Hematopoietic multipotent progenitor cell treated with erythropoietin and hydrocortisone succinate and interleukin-3 and kit ligand, for 15 days (in vitro differentiated cells): ENCODE data around the gene ETFDH.
"Not testable (repeated sequence)": the region's sequence is repeated elsewhere in the genome, so short reads cannot be mapped to it uniquely, and the experiment has no call there.

Source experiments
- DNase-seq: peaks from one replicate; pipeline ENCODE4 v3.0.0-alpha.2; 2015; ENCODE audit warnings: low spot score

The ETFDH gene

DNA sequence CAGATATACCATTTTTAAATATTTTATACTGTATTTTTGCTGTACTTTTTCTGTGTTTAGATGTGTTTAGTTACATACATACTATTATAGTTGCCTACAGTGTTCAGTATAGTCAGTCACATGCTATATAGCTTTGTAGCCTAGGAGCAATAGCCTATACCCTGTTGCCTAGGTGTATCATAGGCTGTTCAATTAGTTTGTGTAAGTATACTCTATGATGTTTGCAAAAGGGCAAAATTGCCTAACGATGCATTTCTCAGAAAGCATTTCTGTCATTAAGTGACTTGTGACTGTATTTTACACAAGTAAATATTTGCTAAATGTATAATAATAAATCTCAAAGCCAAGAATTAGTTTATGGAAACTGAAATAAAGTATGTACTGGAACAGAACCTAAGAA is 9.5 kb downstream of the ETFDH start:
- DNase-seq: no peak

DNA sequence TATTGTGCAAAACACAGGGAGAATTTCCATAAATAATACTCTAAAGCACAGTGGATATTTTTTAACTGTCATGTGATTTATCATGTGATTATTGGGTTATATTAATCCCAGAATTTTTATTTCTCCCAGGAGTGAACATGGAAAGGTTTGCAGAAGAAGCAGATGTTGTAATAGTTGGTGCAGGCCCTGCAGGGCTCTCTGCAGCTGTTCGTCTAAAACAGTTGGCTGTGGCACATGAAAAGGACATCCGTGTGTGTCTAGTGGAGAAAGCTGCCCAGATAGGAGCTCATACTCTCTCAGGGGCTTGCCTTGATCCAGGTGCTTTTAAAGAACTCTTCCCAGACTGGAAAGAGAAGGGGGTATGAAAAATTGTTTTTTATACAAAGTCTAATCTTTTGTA is 10.0 kb downstream of the ETFDH start:
- DNase-seq: no peak

DNA sequence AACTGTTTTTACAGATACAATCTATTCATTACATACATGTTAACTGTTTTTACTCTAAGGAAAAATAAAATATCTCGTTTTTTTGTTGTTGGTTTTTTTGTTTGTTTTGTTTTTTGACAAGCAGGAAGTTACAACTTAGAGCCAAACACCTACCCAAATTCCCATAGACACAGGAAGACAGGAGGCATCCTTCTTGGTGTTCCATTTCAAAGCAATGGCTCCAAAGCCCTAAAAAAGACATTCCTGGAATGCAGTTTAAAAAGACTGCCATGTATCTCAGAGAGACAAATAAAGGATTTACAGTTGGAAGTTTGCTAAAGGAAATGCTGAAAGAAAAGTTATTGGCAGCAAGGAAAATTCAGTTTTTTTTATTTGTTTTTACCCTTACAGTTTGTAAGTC is 16.7 kb downstream of the ETFDH start:
- no peak for DNase-seq

DNA sequence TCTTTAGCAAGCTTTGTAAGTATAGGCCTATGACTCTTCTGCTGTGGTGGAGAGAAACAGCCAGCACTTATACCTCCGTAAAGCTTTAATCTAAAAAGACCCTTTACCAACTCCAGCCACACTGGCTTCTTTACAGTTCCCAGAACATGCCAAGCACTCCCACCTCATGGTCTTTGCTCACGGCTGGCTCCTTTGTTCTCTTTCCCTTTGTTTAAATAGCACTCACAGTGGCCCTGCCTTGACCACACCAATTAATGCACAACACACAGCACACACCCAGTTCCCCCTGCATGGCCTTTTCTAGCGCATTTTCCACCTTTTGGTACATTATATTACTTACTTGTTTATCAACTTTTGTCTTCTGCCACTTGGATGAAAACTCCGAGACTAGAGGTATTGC is 32.2 kb downstream of the ETFDH start:
- DNase-seq: no peak

DNA sequence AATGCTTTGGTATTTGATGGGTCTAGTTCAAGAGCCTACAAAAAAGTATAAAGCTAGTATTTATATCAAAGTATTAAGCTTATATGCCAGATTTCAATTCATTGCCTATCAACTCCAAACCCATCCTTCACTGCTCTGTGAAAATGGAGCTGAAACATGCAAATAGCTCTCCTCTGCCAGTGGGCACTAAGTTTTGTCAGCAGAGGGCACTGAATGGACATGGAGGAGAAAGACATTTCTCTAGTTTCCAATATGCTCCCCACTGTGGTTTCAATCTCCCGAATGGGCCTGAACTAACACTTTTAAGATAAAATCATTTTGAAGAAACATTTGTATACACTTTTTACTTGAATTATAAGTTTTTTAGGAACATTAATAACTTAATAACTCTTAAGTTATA is 38.7 kb downstream of the ETFDH start:
- DNase-seq: peak; percentile 30

DNA sequence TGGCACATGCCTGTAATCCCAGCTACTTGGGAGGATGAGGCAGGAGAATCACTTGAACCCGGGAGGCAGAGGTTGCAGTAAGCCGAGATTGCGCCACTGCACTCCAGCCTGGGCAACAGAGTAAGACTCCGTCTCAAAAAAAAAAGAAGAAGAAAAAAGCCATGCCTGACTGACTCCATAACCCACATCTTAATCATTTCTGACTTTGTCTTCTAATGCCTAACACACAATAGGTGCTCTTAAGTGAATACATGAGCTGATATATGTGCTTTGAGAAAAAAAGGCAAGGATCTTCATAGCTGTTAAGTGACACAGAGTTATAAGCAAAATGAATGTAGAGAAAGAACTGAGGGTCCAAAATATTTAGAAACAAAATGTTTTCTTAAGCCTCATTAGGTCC is 40.5 kb downstream of the ETFDH start:
- not testable (repeated sequence) for DNase-seq

DNA sequence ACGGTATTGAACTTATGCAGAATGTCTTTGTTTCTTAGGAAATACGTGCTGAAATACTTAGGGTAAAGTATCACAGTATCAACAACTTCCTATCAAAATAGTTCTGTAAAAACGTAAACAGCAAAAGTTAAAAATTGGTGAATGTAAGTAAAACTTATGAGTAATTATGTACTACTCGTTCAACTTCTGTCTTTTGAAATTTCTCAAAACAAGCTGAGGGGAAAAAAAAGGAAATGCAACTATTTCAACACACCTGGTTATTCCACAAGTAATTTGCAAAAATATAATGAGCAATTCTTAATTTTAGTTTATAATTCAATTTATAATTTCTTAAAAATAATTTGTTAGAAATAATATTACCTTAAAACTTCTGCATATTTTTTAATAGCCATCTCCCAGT is 42.8 kb downstream of the ETFDH start:
- no peak for DNase-seq

DNA sequence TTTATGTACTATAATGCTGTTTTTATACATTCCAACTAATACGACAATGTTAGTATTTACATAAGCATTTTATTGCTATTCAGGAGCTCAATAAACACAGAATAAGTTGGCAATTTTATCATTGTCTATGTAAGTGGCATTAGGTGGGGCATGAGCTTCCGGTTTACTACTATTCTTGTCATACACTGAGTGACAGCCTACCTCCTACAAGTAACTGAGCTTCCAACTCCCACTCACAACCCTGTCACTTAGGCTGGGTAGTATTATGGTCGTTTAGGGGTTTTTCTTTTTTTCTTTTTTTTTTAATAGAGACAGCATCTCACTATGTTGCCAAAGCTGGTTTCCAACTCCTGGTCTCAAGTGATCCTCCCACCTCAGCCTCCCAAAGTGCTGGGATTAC is 43.7 kb downstream of the ETFDH start:
- DNase-seq: no peak

DNA sequence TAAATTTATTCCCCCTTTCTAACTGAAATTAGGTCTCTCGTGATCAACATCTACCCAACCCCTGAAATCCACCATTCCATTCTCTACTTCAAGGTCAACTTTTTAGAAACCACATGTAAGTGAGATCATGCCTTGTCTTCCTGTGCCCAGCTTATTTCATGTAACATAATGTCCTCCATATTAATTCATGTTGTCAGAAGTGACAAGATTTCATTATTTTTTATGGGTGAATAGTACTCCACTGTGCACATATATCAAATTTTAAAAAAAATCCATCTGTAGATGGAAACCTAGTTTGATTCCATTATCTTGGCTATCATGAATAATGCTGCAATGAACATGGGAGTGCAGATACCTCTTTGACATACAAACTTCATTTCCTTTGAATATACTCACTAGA is 49.6 kb downstream of the ETFDH start:
- no peak for DNase-seq

DNA sequence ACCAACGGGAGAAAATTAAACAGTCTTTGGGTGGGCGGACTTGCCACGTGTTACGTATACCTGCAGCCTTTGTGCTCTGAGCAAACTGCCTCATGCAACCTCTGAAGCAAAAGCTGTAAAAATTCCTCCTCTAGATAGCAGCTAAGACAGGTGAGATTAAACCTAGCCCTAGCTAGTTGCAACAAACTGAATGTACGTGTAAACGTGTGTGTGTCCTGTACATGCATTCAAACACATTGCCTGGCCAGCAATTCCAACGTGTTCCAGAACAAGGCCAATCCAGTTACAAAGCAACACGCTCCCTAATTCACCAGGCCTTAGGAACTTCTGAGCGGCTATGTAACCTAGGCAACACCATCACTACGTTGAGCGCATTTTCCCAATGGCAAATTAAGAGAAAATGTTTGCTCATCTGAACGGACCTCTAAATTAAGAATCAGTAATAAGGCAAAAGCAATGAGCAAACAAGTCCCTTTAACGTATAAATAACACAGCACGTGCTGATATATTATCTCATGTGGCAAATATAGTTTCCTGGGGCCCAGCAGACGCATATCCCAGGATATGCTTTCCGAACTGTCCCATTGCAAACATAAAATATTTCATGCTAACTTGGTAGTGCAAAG is 50.3 kb downstream of the ETFDH start:
- peak; percentile 18 for DNase-seq

DNA sequence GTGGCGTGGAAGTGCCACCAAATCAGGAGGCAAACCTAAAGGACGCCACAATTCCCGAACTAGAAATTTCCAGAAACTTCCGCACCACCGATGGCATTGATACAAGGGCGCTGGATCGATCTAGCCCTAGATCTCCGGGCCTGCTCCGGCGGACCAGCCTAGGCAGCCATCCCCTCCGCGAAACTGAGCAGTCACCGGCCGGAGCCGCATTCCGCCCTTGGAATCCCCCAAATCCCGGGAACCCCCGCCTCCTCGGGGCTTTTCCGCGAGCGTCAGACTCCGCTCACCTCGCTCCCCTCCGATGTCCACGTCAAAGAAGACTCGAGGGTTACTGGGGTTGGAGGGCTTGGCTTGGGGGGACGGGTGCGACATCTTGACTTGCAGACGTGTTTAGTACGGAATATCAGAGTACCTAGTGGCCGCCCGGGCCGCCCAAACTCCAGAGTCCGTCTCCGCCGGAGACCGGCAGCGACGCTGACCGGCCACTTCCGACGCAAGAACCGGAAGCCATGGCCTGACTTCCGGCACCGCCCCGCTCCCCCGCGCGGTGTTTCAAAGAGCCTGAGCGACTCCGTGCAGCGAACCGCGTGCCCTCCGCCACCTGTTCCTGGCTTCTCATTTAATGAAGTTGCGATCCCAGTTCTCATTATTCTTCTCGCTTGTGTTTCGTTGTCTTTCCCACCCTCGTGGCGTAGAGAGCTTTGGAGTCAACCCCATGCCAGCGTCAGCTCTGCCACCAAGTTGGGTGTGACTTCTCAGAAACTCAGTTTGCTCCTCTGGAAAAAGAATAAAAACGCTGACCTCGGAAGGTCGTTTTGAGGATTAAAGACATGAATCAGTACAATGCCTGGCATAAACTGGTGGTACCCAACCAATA is 51.1 kb downstream of the ETFDH start, which contains the start of gene PPID:
TSS of gene PPID (minus strand) at position 480 of the 877 bp plus-strand sequence. CDS start at position 372, 108 bp downstream.
- DNase-seq: peak; percentile 82

DNA sequence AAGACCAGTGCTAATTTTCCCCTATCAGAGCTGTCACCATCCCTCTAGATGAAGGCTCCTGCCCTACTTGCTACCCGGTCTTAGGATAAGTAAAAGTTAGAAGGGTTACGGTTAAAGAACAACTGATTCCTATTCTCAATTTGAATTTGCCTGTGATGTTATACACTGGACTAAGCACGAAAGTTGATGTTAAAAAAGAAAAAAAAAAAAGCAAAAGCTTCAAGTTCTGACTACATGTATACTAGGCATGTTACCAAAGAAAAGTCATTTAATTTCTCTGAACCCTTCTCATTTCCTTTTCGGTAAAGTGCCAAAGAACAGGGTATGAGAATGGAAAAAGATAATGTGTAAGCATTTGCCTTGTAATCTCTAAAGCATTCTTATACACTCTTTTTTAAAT is 52.5 kb downstream of the ETFDH start:
- no peak for DNase-seq

DNA sequence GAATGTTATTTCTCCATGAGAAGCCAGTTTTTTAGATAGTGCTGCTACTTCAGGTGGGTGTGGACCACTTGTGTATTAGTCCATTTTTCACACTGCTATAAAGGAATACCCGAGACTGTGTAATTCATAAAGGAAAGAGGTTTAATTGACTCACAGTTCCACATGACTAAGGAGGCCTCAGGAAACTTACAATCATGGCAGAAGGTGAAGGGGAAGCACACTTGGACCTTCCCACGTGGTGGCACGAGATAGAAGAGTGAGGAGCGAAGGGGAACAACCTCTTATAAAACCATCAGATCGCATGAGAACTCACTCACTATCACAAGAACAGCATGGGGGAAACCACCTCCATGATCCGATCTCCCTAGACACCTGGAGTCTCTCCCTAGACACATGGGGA is 54.5 kb downstream of the ETFDH start:
- DNase-seq: no peak

DNA sequence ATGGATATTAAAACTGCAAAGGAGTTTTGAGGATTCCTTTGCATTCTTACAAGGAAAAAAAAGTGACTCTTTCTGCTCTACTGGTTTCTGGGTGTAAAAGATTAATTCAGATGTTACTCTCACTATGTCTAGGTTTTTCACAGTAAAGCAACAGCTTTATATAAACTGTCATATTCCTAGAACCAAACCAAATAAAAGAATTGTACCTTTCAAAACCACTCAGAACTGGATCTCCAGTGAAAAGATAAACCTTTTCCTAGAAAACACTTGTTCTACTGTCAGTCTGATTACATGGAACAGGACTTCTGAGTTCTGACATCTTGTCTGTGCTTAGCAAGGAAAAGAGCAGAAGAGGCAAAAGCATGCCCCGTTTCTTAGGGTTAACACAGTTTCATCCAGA is 56.1 kb downstream of the ETFDH start:
- no peak for DNase-seq

DNA sequence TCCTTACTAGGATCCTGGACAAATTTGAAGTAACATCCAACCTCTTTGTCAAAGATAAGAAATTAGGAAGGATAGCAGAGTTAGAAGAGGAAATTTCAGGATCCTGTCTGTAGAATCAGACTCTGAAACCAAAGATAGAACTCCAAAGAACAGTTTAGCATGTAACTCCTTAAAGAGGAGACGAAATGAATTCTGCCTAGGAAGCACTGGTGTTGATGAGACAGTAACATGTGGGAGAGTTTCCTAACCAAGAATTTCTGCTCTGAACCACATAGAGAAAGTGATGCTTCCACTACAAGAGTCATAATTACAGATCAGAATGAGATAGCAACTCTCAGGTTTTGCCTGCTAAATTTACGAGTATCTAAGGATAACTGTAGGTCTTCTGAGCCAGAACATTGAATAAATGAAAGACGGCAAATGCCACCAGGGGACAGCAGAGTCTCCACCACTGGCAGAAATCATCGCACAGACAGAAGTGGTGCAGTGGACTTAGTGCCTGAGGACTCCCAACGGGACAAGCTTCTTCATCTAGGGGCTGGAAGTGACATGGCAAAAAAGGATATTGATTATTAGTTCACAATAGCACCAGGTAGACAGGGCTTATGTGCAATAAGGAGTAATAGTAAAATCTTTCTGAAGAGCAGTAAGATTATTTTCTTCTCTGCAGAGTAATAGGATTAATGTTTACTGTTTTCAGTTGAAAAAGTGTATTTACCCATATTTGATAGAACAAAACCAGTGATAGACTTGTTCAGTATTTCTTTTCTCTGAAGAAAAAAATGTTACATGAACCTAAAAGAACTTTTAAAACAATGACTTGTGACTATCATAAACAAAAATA is 57.8 kb downstream of the ETFDH start:
- DNase-seq: peak; percentile 55

DNA sequence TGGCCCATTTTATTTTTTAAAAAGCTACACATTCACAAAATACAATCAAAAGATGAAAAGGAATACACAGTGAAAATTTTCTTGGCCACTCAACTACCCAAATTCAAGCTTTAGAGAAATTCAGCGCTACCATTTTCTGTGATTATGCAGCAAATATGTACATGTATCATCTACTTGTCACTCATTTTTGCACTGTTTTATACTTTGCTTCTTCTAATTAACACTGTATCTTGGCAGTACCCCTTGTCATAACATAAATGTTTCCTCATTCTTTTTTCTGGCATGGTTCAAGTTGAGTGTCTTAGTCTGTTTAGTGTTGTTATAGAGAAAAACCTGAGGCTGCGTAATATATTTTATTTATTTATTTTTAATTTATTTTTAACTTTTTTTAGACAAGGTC is 66.8 kb downstream of the ETFDH start:
- DNase-seq: no peak

DNA sequence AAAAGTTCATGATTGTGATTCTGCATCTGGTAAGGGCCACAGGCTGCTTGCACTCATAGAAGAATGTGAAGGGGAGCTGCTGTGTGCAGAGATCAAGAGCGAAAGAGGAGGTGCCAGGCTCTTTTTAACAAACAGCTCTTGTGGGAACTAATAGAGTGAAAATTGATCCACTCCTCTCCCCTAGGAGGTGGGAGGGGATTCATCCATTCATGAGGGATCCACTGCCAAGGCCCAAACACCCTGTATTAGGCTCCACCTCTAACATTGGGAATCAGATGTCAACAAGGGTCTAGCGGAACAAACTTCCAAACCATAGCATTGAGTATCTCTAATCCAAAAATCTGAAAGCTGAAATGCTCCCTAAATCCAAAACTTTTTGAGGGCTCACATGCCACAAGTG is 67.5 kb downstream of the ETFDH start:
- DNase-seq: no peak

DNA sequence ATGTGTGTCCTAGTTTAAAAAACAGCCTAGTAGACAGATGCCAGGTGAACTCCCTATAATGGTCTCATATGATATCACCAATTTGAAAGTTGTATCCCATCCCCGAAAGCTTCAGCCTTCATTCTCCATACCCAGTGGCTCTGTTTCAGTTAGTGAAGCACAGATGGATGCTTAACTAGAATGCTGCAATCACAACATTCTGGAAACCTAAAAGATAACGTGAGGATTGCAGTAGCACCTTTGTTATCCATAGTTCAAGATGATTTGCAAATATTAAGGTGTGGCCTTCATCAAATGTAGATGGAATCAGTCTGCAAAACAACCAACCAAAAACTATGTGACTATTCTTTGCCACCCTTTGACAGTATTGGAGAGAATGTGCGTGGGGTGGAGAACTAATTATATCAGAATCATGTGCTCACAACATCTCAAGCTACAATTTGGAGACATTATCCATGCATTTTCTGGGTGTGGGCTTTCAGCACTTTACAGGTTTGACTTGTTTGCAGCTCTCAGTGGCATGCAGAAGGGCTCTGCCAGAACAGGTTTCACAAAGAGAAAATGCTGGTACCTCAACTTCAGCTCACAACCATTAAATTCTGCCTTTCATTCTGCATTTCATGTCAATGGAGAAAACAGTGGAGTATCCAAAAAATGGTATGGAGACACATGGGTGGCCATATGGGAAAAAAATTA is 69.4 kb downstream of the ETFDH start:
- DNase-seq: no peak

DNA sequence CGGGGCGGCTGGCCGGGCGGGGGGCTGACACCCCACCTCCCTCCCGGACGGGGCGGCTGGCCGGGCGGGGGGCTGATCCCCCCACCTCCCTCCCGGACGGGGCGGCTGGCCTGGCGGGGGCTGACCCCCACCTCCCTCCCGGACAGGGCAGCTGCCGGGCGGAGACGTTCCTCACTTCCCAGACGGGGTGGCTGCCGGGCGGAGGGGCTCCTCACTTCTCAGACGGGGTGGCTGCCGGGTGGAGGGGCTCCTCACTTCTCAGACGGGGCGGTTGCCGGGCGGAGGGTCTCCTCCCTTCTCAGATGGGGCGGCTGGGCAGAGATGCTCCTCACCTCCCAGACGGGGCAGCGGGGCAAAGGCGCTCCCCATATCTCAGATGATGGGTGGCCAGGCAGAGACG is 74.4 kb downstream of the ETFDH start:
- not testable (repeated sequence) for DNase-seq

DNA sequence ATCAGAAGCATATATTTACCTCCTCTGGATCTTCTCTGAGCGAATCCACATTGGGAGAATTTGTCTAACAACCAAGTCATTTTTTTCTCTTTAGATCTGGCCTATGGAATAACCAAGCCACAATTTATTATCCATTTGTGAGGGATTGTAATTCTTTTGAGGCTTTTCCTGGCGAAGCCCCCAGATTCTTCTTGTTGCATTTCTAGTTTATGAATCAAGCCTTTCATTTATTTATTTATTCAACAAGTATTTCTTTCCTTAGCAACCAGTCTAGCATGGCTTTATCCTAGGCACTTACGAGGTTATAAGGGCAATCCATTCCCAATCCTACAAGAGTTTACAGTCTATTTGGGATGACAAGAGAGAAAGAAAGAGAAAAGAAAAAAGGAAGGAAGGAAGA is 78.3 kb downstream of the ETFDH start:
- no peak for DNase-seq

DNA sequence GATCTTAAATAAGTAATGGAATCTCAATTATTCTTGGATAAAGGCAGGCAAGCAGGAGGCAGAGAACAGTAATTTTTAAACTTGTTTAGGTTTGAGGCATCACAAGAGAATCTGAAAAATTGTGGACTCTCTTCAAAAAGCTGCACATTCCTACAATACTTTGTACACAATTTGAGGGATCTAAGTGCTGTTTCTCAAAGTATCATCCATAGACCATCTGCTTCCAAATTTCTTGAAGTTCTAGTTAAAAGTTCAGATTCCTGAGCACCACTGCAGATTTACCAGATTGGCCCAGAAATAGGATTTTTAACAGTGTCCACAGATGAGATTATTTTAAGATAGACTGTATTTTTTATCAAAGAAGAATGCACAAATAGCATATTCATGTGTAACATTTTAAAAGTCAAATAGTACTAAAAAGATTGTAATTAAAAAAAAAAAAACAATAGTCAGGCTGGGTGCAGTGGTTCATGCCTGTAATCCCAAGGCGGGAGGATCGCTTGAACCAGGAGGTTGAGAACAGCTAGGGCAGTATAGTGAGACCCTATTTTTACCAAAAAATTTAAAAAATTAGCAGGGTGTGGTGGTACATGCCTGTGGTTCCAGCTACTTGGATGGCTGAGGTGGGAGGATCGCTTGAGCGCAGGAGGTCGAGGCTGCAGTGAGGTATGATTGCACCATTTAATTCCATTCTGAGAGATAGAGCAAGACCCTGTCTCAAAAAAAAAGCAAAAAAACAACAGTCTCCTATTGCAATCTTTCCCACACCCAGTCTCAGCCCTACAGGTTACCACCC is 82.5 kb downstream of the ETFDH start:
- no peak for DNase-seq
